ENCODE results near the gene LSAMP. TPM values are rescaled to one million over a fixed set of nuclear protein-coding genes. Genes with fewer than 3 reads are reported as not detected.

Gene LSAMP
- total RNA-seq, 1 experiment from 2014 or later, result 5.7 TPM

GRCh38 chr3:116192464-116192863 lies 252.8 kb downstream of the LSAMP start:
- peaks cover 12% of the 10 kb centered on the region for H3K4me1 Mint-ChIP-seq
- CTCF ChIA-PET, result no interaction called here
- no peak for TF ChIP-seq CBFB (CRISPR knock-in tag; IDR thresholded peaks at IDR 0.05; ENCODE audit: low read depth)
- TF ChIP-seq ZNF232 (CRISPR knock-in tag; IDR thresholded peaks at IDR 0.05), result no peak
- no peak for TF ChIP-seq ZNF281 (CRISPR knock-in tag; IDR thresholded peaks at IDR 0.05)
- no peak for TF ChIP-seq RELA (CRISPR knock-in tag; IDR thresholded peaks at IDR 0.05; ENCODE audit: borderline replicate concordance)
- no peak for TF ChIP-seq CTCF (IDR thresholded peaks at IDR 0.05)
- no peak for TF ChIP-seq PREB (CRISPR knock-in tag; IDR thresholded peaks at IDR 0.05; ENCODE audit: borderline replicate concordance)
- no peak for TF ChIP-seq ERG (CRISPR knock-in tag; IDR thresholded peaks at IDR 0.05)
- no peak for TF ChIP-seq ZNF416 (CRISPR knock-in tag; IDR thresholded peaks at IDR 0.05)
- H3K9me3 Mint-ChIP-seq, result peaks cover 5% of the 10 kb centered on the region
- no peaks in the 10 kb centered on the region for H3K36me3 Mint-ChIP-seq
- POLR2A ChIA-PET, result no interaction called here
- H3K27ac Mint-ChIP-seq, result no peak overlapping the region
- no peak for DNase-seq (ENCODE audit: low spot score)
- ATAC-seq, result no peak
- H3K4me3 Mint-ChIP-seq, result no peak overlapping the region
- H3K27me3 Mint-ChIP-seq (ENCODE audit: low read depth), result no peaks in the 10 kb centered on the region

GRCh38 chr3:116191409-116191808 lies 253.9 kb downstream of the LSAMP start:
- ATAC-seq (no peak), DNase-seq (ENCODE audit: low spot score) (no peak)
- POLR2A ChIA-PET, result no interaction called here
- TF ChIP-seq CREM (CRISPR knock-in tag; IDR thresholded peaks at IDR 0.05), result no peak
- no peak for TF ChIP-seq RELA (CRISPR knock-in tag; IDR thresholded peaks at IDR 0.05; ENCODE audit: borderline replicate concordance)
- TF ChIP-seq ATF6 (CRISPR knock-in tag; IDR thresholded peaks at IDR 0.05), result no peak
- no peak for TF ChIP-seq ZNF232 (CRISPR knock-in tag; IDR thresholded peaks at IDR 0.05)
- TF ChIP-seq TEAD4 (CRISPR knock-in tag; IDR thresholded peaks at IDR 0.05), result no peak
- no peak for TF ChIP-seq SMAD4 (CRISPR knock-in tag; IDR thresholded peaks at IDR 0.05)
- no peak for TF ChIP-seq ZMAT4 (CRISPR knock-in tag; IDR thresholded peaks at IDR 0.05)
- no peak for TF ChIP-seq ZNF425 (CRISPR knock-in tag; conservative IDR thresholded peaks at IDR 0.05)
- TF ChIP-seq ZNF317 (CRISPR knock-in tag; IDR thresholded peaks at IDR 0.05; ENCODE audit: borderline replicate concordance, low read depth), result no peak
- TF ChIP-seq PRRX2 (CRISPR knock-in tag; IDR thresholded peaks at IDR 0.05), result no peak
- TF ChIP-seq MLX (CRISPR knock-in tag; IDR thresholded peaks at IDR 0.05), result no peak
- TF ChIP-seq STAT6 (CRISPR knock-in tag; conservative IDR thresholded peaks at IDR 0.05; ENCODE audit: low read depth), result no peak
- TF ChIP-seq ATF3 (CRISPR knock-in tag; conservative IDR thresholded peaks at IDR 0.05), result no peak
- Mint-ChIP-seq H3K27me3 (ENCODE audit: low read depth) (no peaks in the 10 kb centered on the region), H3K9me3 (peaks cover 5% of the 10 kb centered on the region), H3K27ac (no peak overlapping the region), H3K4me3 (no peak overlapping the region), H3K36me3 (no peaks in the 10 kb centered on the region), H3K4me1 (peaks cover 12% of the 10 kb centered on the region)
- CTCF ChIA-PET, result no interaction called here
